ENCODE results near the gene ADSL. TPM values are rescaled to one million over a fixed set of nuclear protein-coding genes. Genes with fewer than 3 reads are reported as not detected.

Gene ADSL
- total RNA-seq, 1 donor from 2014 or later: 110 TPM

- Histone ChIP-seq H3K4me3 (ENCODE audit: low read depth, low read length) (no peak overlapping the region), H3K36me3 (ENCODE audit: control insufficient read depth, insufficient read depth, low read length) (peaks cover 62% of the 10 kb centered on the region), H3K27me3 (ENCODE audit: control insufficient read depth, insufficient read depth, low read length) (no peaks in the 10 kb centered on the region)
- FAIRE-seq: no peak
- DNase-seq (ENCODE audit: low read depth): no peak
- no peak for TF ChIP-seq CTCF (IDR thresholded peaks at IDR 0.05; ENCODE audit: insufficient read depth, low read length, severe bottlenecking)
Observed at GRCh38 chr22:40422558-40423309, 76.4 kb downstream of the ADSL start.

DNA sequence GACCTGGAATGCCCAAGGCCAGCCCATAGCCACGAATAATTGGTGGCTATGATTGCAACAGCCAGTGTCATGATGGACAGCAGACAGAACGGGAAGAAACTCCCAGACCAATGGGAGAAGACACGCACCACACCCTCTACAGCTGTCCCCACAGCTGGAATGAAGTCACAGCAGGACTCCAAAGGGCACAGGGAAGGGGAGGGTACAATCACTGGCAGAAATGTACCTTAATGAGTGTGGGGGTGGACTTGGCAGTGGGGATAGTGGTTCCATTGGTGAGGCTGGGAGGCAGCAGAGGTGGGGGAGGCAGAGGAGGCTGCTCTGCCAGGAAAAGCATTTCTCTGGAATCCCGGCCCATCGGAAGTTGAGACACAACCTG is 77.0 kb downstream of the ADSL start:
- no peak for DNase-seq (ENCODE audit: low read depth)
- no peak for TF ChIP-seq CTCF (IDR thresholded peaks at IDR 0.05; ENCODE audit: insufficient read depth, low read length, severe bottlenecking)
- peaks cover 60% of the 10 kb centered on the region for H3K36me3 ChIP-seq (ENCODE audit: control insufficient read depth, insufficient read depth, low read length)
- no peaks in the 10 kb centered on the region for H3K27me3 ChIP-seq (ENCODE audit: control insufficient read depth, insufficient read depth, low read length)
- no peak overlapping the region for H3K4me3 ChIP-seq (ENCODE audit: low read depth, low read length)
- FAIRE-seq: peak; percentile 83

- FAIRE-seq: no peak
- peaks cover 58% of the 10 kb centered on the region for H3K36me3 ChIP-seq (ENCODE audit: control insufficient read depth, insufficient read depth, low read length)
- no peak for TF ChIP-seq CTCF (IDR thresholded peaks at IDR 0.05; ENCODE audit: insufficient read depth, low read length, severe bottlenecking)
Observed at GRCh38 chr22:40423882-40424640, 77.8 kb downstream of the ADSL start.

GRCh38 chr22:40425082-40425481 is 78.8 kb downstream of the ADSL start:
- Histone ChIP-seq H3K36me3 (ENCODE audit: control insufficient read depth, insufficient read depth, low read length) (peaks cover 58% of the 10 kb centered on the region), H3K4me3 (ENCODE audit: low read depth, low read length) (no peak overlapping the region), H3K27me3 (ENCODE audit: control insufficient read depth, insufficient read depth, low read length) (no peaks in the 10 kb centered on the region)
- FAIRE-seq (no peak), DNase-seq (ENCODE audit: low read depth) (no peak)
- no peak for TF ChIP-seq CTCF (IDR thresholded peaks at IDR 0.05; ENCODE audit: insufficient read depth, low read length, severe bottlenecking)

More at GRCh38 chr22:40423882-40424640, 77.8 kb downstream of the ADSL start:
- DNase-seq (ENCODE audit: low read depth): no peak
- no peaks in the 10 kb centered on the region for H3K27me3 ChIP-seq (ENCODE audit: control insufficient read depth, insufficient read depth, low read length)
- H3K4me3 ChIP-seq (ENCODE audit: low read depth, low read length): no peak overlapping the region

DNA sequence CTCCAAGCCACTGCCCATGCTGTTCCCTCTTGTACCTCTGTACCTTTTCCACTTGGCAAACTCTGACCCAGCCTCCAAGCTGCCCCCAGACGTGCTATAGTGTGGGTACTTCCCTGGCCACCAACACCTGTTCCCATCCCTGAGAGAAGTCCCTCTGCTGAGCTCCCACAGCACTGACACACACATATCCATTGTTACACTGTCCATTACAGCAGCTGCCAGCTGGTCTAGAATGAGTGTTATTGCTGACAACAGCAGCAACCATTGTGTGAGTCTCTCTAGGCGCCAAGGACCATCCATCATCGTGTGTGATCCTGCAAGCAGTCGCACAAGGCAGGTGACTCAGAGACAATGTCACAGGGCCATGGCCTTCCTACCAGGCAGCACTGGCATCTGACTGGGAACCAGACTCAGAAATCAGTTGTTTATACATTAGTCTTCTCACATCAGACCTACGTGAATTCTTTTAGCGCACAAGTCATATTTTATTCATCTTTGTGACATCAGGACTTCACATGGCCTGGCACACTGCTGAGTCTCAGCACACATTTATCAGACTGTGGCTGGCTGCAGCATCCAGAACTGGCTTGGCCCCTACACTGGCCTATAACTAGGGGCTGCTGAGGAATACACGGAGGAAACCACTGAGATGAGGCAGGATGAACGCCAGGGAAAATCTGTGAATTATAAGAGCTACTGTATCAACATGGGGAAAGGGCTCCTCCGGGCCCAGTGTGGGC is 80.5 kb downstream of the ADSL start:
- DNase-seq (ENCODE audit: low read depth) (no peak), FAIRE-seq (peak; percentile 43)
- Histone ChIP-seq H3K36me3 (ENCODE audit: control insufficient read depth, insufficient read depth, low read length) (peaks cover 46% of the 10 kb centered on the region), H3K4me3 (ENCODE audit: low read depth, low read length) (no peak overlapping the region), H3K27me3 (ENCODE audit: control insufficient read depth, insufficient read depth, low read length) (no peaks in the 10 kb centered on the region)
- TF ChIP-seq CTCF (IDR thresholded peaks at IDR 0.05; ENCODE audit: insufficient read depth, low read length, severe bottlenecking): no peak

All from bronchial epithelial cell (primary cell).